NOMO-1 treated with dmso at 0.1 percent for 144 hours (cell line): ENCODE measurements around the gene NRCAM.
"Not testable (repeated sequence)": the region's sequence is repeated elsewhere in the genome, so short reads cannot be mapped to it uniquely, and the experiment has no call there.

Experiments used
- DNase-seq: peaks from one replicate; lab custom pipeline; 2025; ENCODE audit not compliant: unreplicated experiment; lab: John Stamatoyannopoulos, UW

The NRCAM gene

GRCh38 chr7:108348913-108349312, 107.3 kb downstream of the NRCAM start:
- DNase-seq: no peak

- DNase-seq: no peak
Measured at GRCh38 chr7:108347616-108348015, 108.6 kb downstream of the NRCAM start.

DNA sequence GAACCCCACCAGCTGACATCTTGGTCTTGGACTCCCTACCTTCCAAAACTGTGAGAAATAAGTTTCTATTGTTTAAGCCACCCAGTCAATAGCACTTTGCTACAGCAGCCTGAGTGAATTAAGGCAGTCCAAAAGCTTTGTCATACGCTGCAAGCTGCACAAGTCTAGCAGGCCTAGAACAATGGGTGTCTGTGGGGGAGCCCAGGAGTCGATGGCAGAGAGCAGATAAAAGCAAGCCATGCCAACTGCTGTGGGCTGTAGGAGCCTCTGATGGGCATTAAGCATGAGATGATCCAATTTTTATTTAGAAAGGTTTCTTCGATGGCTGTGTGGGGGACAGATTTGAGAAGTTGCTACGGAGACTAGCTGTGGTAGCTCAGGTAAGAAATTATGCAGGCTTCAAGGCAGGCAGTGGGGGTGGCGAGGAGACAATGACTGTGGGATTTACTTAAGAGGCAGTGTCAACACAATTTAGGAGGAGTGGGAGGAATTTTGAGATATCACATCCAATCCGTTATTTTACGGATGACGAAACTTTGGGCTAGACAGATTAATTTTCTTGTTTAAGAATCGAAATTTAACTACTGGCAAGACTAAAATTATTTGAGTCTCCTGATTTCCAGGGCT, 110.4 kb downstream of the NRCAM start:
- no peak for DNase-seq

- no peak for DNase-seq
Measured at GRCh38 chr7:108340856-108341411, 115.3 kb downstream of the NRCAM start.

DNA sequence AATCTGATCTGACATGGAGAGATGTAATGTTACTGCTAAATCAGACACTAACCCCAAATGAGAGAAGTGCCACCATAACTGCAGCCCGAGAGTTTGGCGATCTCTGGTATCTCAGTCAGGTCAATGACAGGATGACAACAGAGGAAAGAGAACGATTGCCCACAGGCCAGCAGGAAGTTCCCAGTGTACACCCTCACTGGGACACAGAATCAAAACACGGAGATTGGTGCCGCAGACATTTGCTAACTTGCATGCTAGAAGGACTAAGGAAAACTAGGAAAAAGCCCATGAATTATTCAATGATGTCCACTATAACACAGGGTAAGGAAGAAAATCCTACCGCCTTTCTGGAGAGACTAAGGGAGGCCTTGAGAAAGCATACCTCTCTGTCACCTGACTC, 115.8 kb downstream of the NRCAM start:
- not testable (repeated sequence) for DNase-seq

DNA sequence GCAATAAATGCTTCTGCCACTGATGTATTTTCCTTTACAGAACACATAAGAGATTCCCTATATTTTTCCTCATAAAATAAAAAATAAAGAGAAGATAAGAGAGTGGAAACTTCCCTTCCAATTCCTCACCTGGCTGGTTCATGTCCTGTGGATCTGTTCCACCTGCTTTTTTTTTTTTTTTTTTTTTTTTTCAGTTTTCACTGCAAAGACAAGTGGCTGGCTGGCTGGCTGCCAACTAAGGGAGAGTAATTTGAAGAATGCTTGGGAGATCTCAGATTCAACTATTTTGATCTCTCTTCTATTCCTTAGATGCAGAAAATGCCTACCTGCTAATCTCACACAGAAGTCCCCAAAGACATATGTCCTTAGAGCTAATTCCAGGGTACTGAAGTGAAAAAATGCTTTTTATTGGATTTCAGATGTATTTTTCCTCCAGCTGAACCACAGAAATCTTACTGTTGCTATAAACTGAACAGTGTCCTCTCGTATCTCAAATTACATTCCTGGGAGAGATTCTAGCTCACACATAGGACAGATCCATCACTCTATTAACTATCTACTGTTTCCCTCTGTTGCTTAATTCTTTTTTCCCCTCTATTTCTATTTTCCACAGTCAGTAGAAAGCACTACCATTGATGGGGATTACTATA, 120.8 kb downstream of the NRCAM start:
- no peak for DNase-seq

DNA sequence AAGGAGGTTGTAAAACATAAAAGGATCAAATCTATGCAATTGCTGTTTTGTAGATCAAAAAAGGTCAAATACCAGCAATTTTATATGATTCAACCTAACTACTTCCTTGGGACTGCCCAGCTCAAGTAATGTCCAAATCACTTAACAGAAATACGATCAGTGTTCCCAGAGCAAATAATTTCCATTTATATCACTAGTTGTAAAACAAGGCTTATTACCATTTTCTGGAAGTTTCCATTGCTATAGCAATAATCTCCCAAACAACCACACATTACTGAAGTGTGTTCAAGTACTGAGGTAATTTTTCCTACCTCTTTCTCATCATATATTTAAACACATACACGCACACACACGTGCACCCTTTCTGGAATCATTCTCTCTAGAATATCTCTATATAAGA, 123.3 kb downstream of the NRCAM start:
- DNase-seq: no peak

- no peak for DNase-seq
Measured at GRCh38 chr7:108331971-108332370, 124.3 kb downstream of the NRCAM start.

GRCh38 chr7:108330227-108330626, 126.0 kb downstream of the NRCAM start:
- DNase-seq: no peak

- DNase-seq: no peak
Measured at GRCh38 chr7:108329514-108329913, 126.7 kb downstream of the NRCAM start.

- no peak for DNase-seq
Measured at GRCh38 chr7:108328174-108328651, 128.0 kb downstream of the NRCAM start.

DNA sequence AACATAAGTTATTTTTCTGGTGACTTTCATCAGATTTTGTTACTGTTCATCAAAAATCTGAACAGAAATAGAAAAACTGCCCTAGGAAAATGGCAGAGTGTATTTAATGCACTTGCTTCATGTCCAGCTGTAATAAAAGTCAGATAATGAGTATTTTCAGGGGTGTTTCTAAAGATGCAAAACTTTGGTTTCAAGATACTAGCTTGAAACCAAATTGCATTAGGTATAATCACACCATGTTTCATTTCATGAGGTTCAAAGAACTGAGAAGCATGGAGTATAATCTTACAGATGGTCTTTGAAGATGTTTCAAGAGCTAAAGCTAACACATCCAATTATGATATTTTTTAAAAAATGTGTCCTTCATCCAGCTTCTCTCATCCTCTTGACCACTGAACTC, 128.9 kb downstream of the NRCAM start:
- no peak for DNase-seq

DNA sequence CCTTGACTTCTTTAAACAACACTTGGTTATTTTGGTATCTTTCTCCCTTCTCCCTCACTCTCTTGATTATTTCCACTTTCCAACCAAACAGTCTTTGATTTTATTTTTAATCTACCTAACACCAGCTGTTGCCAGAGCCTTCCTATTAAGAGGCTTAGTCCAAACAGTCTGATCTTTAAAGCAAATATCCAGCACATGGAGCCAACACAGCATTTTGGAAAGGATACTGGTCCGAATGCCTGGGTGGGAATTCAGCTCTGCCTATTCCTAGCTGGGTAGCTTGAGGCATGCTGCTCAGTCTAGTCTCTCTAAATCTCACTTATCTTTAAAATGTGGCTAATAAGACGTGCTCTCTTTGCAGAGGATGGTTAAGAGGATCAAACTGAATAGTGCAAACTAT, 129.3 kb downstream of the NRCAM start:
- DNase-seq: no peak

- DNase-seq: no peak
Measured at GRCh38 chr7:108324053-108325038, 131.9 kb downstream of the NRCAM start.

- no peak for DNase-seq
Measured at GRCh38 chr7:108322925-108323832, 133.1 kb downstream of the NRCAM start.

DNA sequence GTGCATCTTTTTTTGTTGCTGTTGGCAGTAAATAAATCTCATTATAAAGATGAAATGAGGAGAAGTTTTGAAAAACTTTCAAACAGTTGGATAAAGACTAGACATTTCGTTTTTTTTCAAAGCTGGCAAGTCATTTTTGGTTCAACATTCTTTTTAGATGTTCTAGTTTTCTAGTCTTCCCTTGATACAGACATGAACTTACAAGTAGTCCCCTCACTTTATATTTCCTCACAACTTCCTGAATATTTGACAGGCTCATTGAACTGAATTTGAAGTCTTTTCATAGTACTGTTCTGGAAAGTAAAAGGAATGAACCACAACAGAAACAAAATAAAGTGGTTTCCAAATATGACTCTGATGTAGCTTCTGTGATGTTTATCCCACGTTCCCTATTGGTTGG, 134.2 kb downstream of the NRCAM start:
- DNase-seq: no peak

GRCh38 chr7:108321359-108321758, 134.9 kb downstream of the NRCAM start:
- no peak for DNase-seq

- DNase-seq: no peak
Measured at GRCh38 chr7:108316708-108317107, 139.5 kb downstream of the NRCAM start.

DNA sequence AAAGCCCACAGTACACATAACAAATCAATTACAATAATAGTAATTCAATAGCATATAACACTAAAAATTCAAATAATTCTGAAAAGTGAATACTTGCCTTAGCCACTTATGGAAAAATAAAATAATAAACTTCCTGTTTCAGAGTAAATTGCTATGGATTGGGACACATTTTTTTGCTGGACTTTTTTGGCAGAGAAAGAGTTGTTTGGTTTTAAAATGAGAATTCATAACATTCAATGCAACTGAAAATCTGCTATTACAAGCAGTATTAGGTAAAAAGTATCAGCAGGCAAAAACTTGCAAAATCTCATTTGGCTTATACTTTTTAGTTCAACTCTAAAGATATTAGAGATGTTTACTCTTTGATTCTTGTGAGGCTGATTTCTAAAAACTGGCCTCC, 141.7 kb downstream of the NRCAM start:
- DNase-seq: no peak

- no peak for DNase-seq
Measured at GRCh38 chr7:108314049-108314448, 142.2 kb downstream of the NRCAM start.
